Peyer's patch (tissue), 4 donors: ENCODE data around the gene FIBP.

Experiments
- POLR2A ChIP-seq, 2 donors: fragments of 450-650 bp; IDR thresholded peaks; one replicate each; pipeline ENCODE4 v1.5.1; 2017; ENCODE audit warnings: antibody characterized with exemption in 2 of 2, mild to moderate bottlenecking in 2 of 2, moderate library complexity in 2 of 2
- TF ChIP-seq, protein P1 (sequence below), 6 experiments: fragments of 450-650 bp in 4 of 6; fragments of 200-600 bp in 2 of 6; sonication (generic) in 1 of 6; IDR thresholded peaks; one replicate each; pipeline ENCODE4 v1.5.1; 2017 to 2019; ENCODE audit warnings: antibody characterized with exemption in 6 of 6, mild to moderate bottlenecking in 3 of 6, moderate library complexity in 1 of 6

DNA sequence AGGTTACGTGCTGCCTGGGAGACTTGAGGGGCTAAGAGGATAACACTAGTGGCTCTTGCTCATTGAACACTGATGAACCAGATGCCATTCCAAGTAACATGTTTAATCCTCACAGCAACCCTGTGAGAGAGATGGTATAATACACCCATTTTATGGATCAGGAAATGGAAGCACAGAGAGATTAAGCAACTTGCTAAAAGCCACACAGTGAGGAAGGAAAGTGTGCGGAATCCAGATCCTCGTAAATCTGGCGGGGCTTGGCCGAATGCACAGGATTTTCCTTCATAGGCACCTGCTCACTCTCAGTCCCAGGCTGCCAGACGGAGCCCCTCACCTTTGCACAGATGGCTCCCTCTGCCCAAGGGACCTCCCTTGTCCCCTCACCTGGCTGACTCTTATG lies 19.6 kb upstream of the FIBP start:
- TF ChIP-seq, protein P1, sequence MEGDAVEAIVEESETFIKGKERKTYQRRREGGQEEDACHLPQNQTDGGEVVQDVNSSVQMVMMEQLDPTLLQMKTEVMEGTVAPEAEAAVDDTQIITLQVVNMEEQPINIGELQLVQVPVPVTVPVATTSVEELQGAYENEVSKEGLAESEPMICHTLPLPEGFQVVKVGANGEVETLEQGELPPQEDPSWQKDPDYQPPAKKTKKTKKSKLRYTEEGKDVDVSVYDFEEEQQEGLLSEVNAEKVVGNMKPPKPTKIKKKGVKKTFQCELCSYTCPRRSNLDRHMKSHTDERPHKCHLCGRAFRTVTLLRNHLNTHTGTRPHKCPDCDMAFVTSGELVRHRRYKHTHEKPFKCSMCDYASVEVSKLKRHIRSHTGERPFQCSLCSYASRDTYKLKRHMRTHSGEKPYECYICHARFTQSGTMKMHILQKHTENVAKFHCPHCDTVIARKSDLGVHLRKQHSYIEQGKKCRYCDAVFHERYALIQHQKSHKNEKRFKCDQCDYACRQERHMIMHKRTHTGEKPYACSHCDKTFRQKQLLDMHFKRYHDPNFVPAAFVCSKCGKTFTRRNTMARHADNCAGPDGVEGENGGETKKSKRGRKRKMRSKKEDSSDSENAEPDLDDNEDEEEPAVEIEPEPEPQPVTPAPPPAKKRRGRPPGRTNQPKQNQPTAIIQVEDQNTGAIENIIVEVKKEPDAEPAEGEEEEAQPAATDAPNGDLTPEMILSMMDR (IDR thresholded peaks at IDR 0.05) = no peak
- no peak for TF ChIP-seq POLR2A (IDR thresholded peaks at IDR 0.05)
